ENCODE data around the gene SUMO3. TPM values are rescaled to one million over a fixed set of nuclear protein-coding genes. Genes with fewer than 3 reads are reported as not detected.
"Not testable (repeated sequence)": the region's sequence is repeated elsewhere in the genome, so short reads cannot be mapped to it uniquely, and the experiment has no call there.

Gene SUMO3
- total RNA-seq, 1 donor from 2014 or later, result 72.8 TPM

DNA sequence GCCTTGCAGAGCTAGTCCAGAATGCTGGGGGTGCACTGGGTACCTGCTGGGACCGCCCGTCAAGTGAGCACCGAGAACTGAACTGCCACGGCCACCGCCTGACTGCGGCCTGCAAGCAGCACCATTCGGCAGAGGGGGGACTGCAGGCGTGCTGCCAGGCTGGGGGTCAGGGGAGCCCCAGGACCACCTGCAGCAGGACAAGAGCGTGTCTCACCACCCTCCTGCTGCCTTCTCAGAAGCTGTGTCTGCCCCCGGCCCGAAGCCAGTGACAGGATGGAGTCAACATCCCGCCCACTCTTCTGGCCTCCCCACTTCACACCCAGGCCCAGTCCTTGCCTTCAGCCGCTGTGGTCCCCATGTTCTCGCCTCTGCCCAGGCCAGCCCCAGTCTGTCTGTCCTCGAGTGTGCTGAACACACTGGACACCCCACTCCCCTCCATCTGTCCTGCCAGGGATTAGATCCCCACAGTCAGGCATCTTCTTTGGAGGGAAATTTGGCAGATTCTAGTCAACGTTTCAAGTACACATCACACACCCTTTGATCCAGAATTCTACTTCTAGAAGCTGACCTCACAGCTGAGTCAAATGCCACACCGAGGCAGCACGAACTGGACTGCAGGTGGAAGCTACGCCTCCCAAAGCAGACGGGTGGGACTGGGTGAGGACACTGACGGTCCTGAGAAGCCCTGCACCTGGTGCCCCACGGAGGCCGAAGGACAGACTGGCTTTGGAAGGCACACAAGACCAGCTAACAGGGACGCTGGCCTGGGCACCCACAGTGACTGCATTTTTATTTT, 29.6 kb upstream of the SUMO3 start:
- no peak for DNase-seq (ENCODE audit: low read depth)

DNA sequence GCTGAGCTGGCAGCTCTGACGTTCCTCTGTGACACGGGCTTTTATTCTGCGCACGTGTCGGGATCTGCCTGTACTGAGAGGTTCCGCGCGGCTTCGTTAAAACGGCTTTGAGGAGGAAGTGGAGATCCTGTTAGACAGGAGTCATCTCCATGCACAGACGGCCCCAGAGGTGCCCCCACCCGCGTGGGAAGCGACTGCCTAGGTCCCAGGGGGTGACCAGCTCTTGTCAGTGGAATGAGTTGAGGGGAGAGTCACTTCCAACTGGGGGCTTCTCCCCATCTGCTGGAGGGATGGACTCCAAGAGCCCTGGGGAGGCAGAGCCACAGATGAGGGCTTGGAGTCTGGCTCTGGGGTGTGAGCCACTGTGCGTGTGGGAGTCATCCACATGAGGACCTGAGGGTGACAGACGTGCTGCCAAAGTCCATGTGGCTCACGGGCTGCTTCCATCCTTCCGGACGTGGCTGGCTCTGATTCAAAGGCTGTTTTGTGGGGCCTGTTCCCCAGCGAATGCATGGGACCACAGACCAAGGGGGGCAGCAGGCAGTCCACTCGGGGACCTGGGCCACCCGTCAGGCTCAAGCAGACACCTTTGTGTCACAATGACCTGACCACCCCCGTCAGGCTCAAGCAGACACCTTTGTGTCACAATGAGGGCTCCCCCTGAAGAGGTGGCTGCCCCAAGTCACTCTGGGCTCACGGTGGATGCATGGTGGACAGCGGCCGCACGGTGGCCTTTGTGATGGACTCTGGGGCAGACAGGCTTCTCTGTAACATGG, 28.8 kb upstream of the SUMO3 start:
- peak; percentile 32 for DNase-seq (ENCODE audit: low read depth)

GRCh38 chr21:44846224-44846484, 28.3 kb upstream of the SUMO3 start:
- DNase-seq (ENCODE audit: low read depth), result no peak

GRCh38 chr21:44845418-44846223, 27.8 kb upstream of the SUMO3 start:
- no peak for DNase-seq (ENCODE audit: low read depth)

- no peak for DNase-seq (ENCODE audit: low read depth)
These were observed 26.4 kb upstream of the SUMO3 start for GRCh38 chr21:44844256-44844655.

GRCh38 chr21:44842721-44843445, 25.0 kb upstream of the SUMO3 start:
- no peak for DNase-seq (ENCODE audit: low read depth)

DNA sequence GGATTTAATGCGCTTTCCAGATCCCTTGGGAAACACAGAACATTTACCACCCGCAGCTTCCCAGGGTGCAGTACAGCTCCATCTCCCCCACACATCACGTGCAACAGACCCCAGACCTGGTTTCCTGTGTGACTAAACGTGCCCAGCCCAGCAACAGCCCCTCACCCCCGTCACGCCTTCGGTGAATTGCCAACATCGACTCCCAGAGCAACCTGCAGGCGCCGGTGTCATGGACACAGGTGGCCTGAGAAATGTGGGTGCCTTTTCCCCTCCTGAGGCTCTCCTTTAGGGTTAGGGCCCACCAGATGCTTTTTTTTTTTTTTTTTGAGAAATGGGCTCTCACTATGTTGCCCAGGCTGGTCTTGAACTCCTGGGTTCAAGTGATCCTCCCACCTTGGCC, 24.2 kb upstream of the SUMO3 start:
- no peak for DNase-seq (ENCODE audit: low read depth)

DNA sequence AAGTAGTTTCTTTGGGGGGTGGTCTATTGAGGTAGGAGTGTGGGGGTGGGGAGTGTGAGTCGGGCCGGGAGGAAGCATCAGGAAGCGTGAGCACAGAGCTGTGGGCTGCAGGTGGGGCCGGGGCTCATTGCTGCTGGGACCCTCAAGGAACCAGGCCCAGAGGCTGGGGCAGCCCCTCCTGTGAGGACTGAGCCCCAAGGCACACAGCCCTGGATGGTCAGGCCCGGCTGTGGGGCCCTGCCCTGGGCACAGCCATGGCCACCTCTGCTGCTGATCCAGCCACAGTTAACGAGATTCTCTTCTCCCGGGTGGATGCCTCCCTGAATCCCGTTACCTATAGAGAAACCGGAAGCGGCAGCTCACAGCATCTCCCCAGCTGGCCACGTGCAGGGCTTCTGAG, 22.9 kb upstream of the SUMO3 start:
- DNase-seq (ENCODE audit: low read depth), result no peak

DNA sequence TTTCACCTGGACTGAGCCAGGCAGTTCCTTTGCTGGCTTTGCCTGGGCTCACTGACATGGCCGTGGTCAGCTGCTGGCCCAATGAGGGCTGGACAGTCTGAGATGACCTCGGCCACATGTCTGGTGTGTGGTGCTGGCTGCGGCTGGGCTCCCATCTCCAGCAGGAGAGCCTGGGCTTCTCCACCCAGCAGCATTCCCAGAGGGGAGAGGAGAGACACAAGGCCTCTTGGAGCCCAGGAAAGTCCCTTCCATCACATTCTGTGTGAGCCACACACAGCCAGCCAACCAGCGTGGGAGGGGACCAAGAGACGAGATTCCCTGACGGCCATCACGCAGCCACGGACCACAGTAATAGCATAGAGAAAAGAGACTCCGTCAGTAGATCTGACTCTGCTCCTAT, 21.1 kb upstream of the SUMO3 start:
- DNase-seq (ENCODE audit: low read depth), result no peak

DNA sequence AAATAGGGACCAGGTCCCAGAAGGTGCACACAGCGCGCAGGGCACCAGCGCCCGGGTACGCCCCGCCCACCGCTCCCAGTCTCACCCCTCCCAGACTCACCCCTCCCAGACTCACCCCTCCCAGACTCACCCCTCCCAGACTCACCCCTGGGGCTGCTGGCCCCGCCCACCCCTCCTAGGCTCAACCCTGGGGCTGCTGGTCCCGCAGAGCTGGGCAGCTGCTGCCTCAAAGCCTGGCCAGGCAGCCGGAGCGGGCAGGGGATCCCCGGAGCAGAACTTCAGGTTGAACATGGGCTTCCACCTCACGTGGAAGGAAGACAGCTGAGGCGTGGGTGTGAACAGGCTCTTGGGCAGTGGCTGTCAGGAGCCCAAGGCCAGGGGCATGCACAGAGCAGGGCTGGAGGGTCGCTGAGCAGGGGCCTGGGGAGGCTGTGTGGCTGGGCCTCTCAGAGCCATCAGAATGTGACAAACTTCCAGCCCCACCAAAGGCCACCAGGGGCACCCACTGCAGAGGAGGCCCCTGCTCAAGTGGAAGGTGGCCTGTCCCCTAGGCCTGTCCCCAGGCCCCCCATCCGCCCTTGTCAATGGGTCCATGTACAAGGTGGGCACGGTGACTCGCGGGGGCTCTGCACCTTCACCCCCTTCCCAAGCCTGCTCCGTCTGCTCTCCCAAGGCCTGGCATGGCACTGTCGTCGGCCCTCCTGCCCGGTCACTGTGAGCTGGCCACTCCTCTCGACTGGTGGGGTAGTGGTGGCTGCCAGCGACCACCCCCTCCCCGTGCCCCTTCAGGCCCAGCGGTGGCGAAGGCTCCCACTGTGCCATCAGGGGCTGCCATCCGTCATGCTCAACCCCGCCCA, 20.4 kb upstream of the SUMO3 start:
- DNase-seq (ENCODE audit: low read depth), result no peak

DNA sequence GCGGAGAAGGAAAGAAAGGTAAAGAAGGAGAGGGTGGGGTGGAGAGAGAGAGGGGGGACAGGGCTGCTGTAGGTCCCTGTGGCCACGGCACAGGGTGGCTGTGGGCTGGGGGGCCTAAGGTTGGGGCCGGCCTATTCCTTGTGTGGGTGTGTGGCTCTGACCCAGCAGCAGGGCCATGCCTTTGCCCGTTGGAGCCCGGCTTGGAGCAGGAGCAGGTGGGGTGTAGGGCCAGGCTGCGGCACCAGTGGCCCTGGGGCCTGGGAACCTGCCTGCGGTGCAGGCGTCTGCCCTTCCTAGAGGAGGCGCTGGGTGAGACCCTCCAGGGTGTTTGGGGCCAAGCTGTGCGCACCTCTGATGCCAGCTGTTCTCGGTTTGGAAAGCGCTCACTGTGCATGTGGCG, 19.7 kb upstream of the SUMO3 start:
- no peak for DNase-seq (ENCODE audit: low read depth)

- DNase-seq (ENCODE audit: low read depth), result no peak
These were observed 19.0 kb upstream of the SUMO3 start for GRCh38 chr21:44836666-44837471.

GRCh38 chr21:44836349-44836665, 18.4 kb upstream of the SUMO3 start:
- no peak for DNase-seq (ENCODE audit: low read depth)

- no peak for DNase-seq (ENCODE audit: low read depth)
These were observed 17.7 kb upstream of the SUMO3 start for GRCh38 chr21:44835647-44835973.

DNA sequence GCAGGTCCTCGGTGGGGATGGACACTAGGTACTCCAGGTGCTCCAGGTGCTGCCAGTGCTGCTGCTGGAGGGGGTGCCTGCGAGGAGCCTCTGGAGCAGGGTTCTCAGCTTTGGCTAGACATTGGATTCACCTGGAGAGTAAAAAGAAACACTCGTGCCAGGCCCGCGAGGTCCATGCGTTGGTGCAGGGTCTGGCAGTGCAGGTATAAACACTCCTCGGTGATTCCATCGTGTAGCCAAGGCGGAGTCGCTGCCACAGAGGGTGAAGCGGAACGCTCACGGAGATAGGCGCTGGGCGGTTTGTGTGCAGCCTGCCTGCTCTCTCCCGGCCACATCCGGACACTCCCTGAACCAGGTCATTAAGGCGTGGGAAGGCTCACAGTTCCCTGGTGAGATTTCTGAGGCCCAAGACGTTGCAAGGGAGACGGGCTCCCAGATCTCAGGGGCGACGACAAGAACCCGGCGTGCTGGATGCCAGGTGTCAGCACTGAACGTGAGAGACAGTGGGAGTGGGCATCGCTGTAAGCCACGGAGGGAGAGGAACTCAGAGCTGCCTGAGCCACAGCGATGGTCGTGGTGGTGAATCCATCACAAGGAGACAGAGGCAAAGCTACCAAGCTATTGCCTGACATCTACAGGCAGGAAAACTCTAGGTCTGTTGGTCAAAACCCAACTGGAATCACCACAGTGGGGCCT, 17.2 kb upstream of the SUMO3 start:
- DNase-seq (ENCODE audit: low read depth), result no peak

DNA sequence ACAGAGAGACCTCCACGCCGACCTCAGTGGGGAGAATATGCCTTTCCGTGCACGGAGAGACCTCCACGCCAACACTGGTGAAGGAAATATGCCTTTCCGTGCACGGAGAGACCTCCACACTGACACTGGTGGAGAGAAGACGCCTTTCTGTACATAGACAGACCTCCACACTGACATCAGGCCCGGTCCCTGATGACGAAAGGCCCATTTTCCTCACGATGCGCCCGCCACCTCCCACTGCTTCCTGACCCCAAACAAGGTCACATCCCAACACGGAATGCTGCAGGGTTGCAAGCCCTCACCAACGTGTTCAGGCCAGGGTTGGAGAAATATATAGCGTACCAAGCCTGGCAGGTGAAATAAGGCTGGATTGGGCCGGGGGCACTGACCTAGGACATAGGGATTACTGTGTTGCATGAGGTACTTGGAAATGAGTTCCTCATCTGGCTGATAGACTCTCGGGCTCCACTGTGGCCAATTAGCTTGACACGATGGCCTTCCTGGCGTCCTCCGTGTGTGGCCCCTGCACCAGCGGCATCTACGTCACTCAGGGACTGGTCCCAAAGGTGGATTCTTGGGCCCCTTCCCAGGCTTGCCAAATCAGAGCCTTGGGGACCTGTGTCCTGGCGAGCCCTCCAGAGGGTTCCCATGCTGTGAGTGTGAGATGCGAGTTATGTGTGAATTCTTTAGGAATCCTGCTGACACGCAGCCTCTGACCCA, 16.5 kb upstream of the SUMO3 start:
- no peak for DNase-seq (ENCODE audit: low read depth)

GRCh38 chr21:44833663-44834062, 15.8 kb upstream of the SUMO3 start:
- DNase-seq (ENCODE audit: low read depth), result no peak

DNA sequence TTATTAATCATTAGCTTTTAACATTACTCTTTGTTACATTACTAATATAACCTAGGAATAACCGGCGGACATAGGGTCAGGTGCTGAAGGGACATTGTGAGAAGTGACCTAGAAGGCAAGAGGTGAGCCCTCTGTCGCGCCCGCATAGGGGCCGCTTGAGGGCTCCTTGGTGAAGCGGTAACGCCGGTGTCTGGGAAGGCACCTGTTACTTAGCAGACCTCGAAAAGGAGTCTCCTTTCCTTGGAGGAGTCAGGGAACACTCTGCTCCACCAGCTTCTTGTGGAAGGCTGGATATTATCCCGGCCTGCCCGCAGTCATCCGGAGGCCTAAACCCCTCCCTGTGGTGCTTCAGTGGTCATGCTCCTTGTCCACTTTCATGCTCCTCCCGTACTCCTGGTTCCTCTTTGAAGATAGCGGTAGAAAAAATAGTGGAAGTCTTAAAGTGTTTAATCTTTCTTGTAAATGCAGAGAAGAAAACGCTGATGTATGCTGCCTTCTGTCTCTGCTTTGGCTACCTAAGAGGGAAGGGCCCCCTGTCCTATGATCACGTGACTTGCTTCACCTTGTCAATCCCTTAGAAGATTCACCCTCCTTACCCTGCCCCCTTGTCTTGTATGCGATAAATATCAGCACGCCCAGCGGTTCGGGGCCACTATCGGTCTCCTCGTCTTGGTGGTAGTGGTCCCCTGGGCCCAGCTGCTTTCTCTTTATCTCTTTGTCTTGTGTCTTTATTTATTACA, 14.8 kb upstream of the SUMO3 start:
- DNase-seq (ENCODE audit: low read depth), result not testable (repeated sequence)
